ENCODE results near the gene NR2F6. TPM values are rescaled to one million over a fixed set of nuclear protein-coding genes. Genes with fewer than 3 reads are reported as not detected.

NR2F6 gene
- total RNA-seq, result 100 to 1,000 TPM in 3 of 4 donors, 10 to 100 TPM in 1; 42.1 to 217 (median 142) TPM

- H3K36me3 ChIP-seq, result peaks cover 0 to 4% (median 0%) of the 10 kb centered on the region in 3 donors
- TF ChIP-seq POLR2A (IDR thresholded peaks at IDR 0.05) (peak in 1 of 2 donors; percentile 68), CTCF (IDR thresholded peaks at IDR 0.05) (no peak)
- H3K27me3 ChIP-seq, result no peaks in the 10 kb centered on the region
- peaks cover 7 to 59% (median 13%) of the 10 kb centered on the region in 4 donors for H3K4me1 ChIP-seq
- no peak for DNase-seq
- peak within 1 kb of the TSS; percentile 79 to 92 (median 90) for H3K27ac ChIP-seq
- H3K4me3 ChIP-seq, result peak within 1 kb of the TSS; percentile 57 to 93 (median 74)
- no peaks in the 10 kb centered on the region for H3K9me3 ChIP-seq
Observed at GRCh38 chr19:17245535-17245984, at the start of gene NR2F6. Gene NR2F6, minus strand, starts transcription at chr19:17245919. Its CDS starts 699 bp downstream, at chr19:17245220.

- TF ChIP-seq POLR2A (IDR thresholded peaks at IDR 0.05), result no peak
- no peak for TF ChIP-seq CTCF (IDR thresholded peaks at IDR 0.05)
- no peak overlapping the region for H3K4me3 ChIP-seq
- no peak overlapping the region for H3K27ac ChIP-seq
- H3K9me3 ChIP-seq, result no peaks in the 10 kb centered on the region
- DNase-seq, result peak; percentile 35 to 65 (median 61)
- H3K4me1 ChIP-seq, result peaks cover 0 to 4% (median 2%) of the 10 kb centered on the region in 4 donors
- H3K27me3 ChIP-seq, result no peaks in the 10 kb centered on the region
- H3K36me3 ChIP-seq, result no peaks in the 10 kb centered on the region
Observed at GRCh38 chr19:17294051-17294891, 48.6 kb upstream of the NR2F6 start.

GRCh38 chr19:17293605-17294004, 47.9 kb upstream of the NR2F6 start:
- TF ChIP-seq CTCF (IDR thresholded peaks at IDR 0.05), result no peak
- TF ChIP-seq POLR2A (IDR thresholded peaks at IDR 0.05), result no peak
- Histone ChIP-seq H3K27ac (no peak overlapping the region), H3K27me3 (no peaks in the 10 kb centered on the region), H3K4me3 (no peak overlapping the region), H3K9me3 (no peaks in the 10 kb centered on the region), H3K4me1 (peaks cover 0 to 4% (median 2%) of the 10 kb centered on the region in 4 donors), H3K36me3 (no peaks in the 10 kb centered on the region)
- no peak for DNase-seq

GRCh38 chr19:17292301-17293074, 46.8 kb upstream of the NR2F6 start:
- Histone ChIP-seq H3K36me3 (no peaks in the 10 kb centered on the region), H3K4me3 (peak overlapping the region; percentile 55 to 62 (median 60)), H3K4me1 (peaks cover 0 to 4% (median 2%) of the 10 kb centered on the region in 4 donors), H3K27me3 (no peaks in the 10 kb centered on the region), H3K27ac (peak overlapping the region; percentile 56 to 79 (median 66)), H3K9me3 (no peaks in the 10 kb centered on the region)
- DNase-seq, result peak; percentile 82 to 89 (median 84)
- TF ChIP-seq CTCF (IDR thresholded peaks at IDR 0.05), result peak; percentile 51 to 86 (median 74)
- TF ChIP-seq POLR2A (IDR thresholded peaks at IDR 0.05), result no peak

- H3K27me3 ChIP-seq, result no peaks in the 10 kb centered on the region
- H3K9me3 ChIP-seq, result no peaks in the 10 kb centered on the region
- H3K36me3 ChIP-seq, result no peaks in the 10 kb centered on the region
- DNase-seq, result peak; percentile 36 to 75 (median 60)
- no peak for TF ChIP-seq POLR2A (IDR thresholded peaks at IDR 0.05)
- TF ChIP-seq CTCF (IDR thresholded peaks at IDR 0.05), result no peak
- no peak overlapping the region for H3K4me3 ChIP-seq
- peaks cover 0 to 4% (median 2%) of the 10 kb centered on the region in 4 donors for H3K4me1 ChIP-seq
- H3K27ac ChIP-seq, result no peak overlapping the region
Observed at GRCh38 chr19:17289489-17289888, 43.8 kb upstream of the NR2F6 start.

Data from Peyer's patch (tissue), 4 donors.